GM12878 (cell line): ENCODE results near the gene SARDH. TPM values are rescaled to one million over a fixed set of nuclear protein-coding genes. Genes with fewer than 3 reads are reported as not detected.

Experiments used
- ATAC-seq: fragments of 200-7000 bp; cut with Tn5 transposase; 3 replicates; pipeline ENCODE4 v1.9.1; 2020; ENCODE audit warnings: mild to moderate bottlenecking, moderate library complexity
- BruUV-seq: library from RNA; stranded (reverse); fragments of 400-500 nt; replicated peaks from 2 replicates; lab custom pipeline; 2021; lab: Mats Ljungman, UMichigan
- CTCF ChIA-PET: fragments of 300-600 bp; sonication (Branson Sonifier 250); formaldehyde crosslinking; extraction: SDS; loops from one replicate; lab custom pipeline; 2021; ENCODE audit warnings: inconsistent platforms; lab: Yijun Ruan, JAX
- POLR2A ChIA-PET: fragments of 350-600 bp; formaldehyde crosslinking; extraction: SDS; loops from one replicate; lab custom pipeline; 2021; ENCODE audit warnings: inconsistent platforms; lab: Charles Lee
- RAD21 ChIA-PET: fragments of 300-600 bp; sonication (Branson Sonifier 250); formaldehyde crosslinking; loops from one replicate; lab custom pipeline; 2023; ENCODE audit warnings: antibody characterized with exemption; ENCODE audit not compliant: unreplicated experiment; lab: Charles Lee
- SMC1A ChIA-PET: fragments of 300-600 bp; sonication (Branson Sonifier 250); formaldehyde crosslinking; loops from one replicate; lab custom pipeline; 2023; ENCODE audit not compliant: unreplicated experiment, uncharacterized antibody; lab: Charles Lee
- DNase-seq: peaks from one replicate; pipeline ENCODE4 v3.0.0-alpha.2; 2011; ENCODE audit warnings: low read depth, low spot score
- FAIRE-seq: peaks from 3 replicates; lab custom pipeline; 2011; peaks lifted over from hg19 to GRCh38; lab: Jason Lieb, UNC
- H2AFZ ChIP-seq: 2 replicates; pipeline ENCODE4 v1.6.0; 2011; ENCODE audit warnings: low read depth, low read length, control low read depth; ENCODE audit not compliant: control insufficient read depth
- H3K27ac ChIP-seq: 2 replicates; pipeline ENCODE4 v1.5.1; 2011; ENCODE audit warnings: control low read depth; ENCODE audit not compliant: control insufficient read depth, insufficient read depth
- H3K27me3 ChIP-seq, 2 experiments: replicated peaks in 1 of 2; 2 replicates each; pipeline versions ENCODE4 v1.6.0 to v1.6.1; 2011; ENCODE audit warnings: low read length in 1 of 2; ENCODE audit not compliant: control insufficient read depth in 2 of 2, insufficient read depth in 2 of 2
- H3K36me3 ChIP-seq, 2 experiments: 2 replicates each; pipeline ENCODE4 v1.5.1; 2011; ENCODE audit warnings: low read length in 1 of 2; ENCODE audit not compliant: control insufficient read depth in 2 of 2, insufficient read depth in 2 of 2
- H3K4me1 ChIP-seq: 2 replicates; pipeline ENCODE4 v1.6.1; 2011; ENCODE audit warnings: mild to moderate bottlenecking, low read length, moderate library complexity, mixed read lengths; ENCODE audit not compliant: control insufficient read depth, insufficient read depth
- H3K4me2 ChIP-seq: 2 replicates; pipeline ENCODE4 v1.6.0; 2011; ENCODE audit warnings: control low read depth; ENCODE audit not compliant: control insufficient read depth, insufficient read depth
- H3K4me3 ChIP-seq: fragments of 200-600 bp; sonication (generic); 2 replicates; pipeline ENCODE4 v1.5.1; 2016
- H3K79me2 ChIP-seq: 2 replicates; pipeline ENCODE4 v1.6.0; 2011; ENCODE audit warnings: low read length; ENCODE audit not compliant: control insufficient read depth, insufficient read depth
- H3K9ac ChIP-seq: 2 replicates; pipeline ENCODE4 v1.8.0; 2011; ENCODE audit warnings: low read length, control low read depth, mixed read lengths; ENCODE audit not compliant: control insufficient read depth, insufficient read depth
- H3K9me3 ChIP-seq: replicated peaks from 3 replicates; pipeline ENCODE4 v1.5.1; 2011; ENCODE audit warnings: mild to moderate bottlenecking, low read length; ENCODE audit not compliant: control insufficient read depth, insufficient read depth
- H4K20me1 ChIP-seq: 2 replicates; pipeline ENCODE4 v1.6.0; 2011; ENCODE audit not compliant: control insufficient read depth, insufficient read depth
- GABPA ChIP-seq: IDR thresholded peaks from 2 replicates; pipeline ENCODE4 v1.6.1; 2014; ENCODE audit warnings: antibody characterized with exemption, low read depth, mild to moderate bottlenecking, inconsistent platforms
- MTA2 ChIP-seq: fragments of 450-650 bp; IDR thresholded peaks from 2 replicates; pipeline ENCODE4 v1.6.1; 2016; ENCODE audit warnings: low read depth, mild to moderate bottlenecking, moderate library complexity
- MYC ChIP-seq: IDR thresholded peaks from 2 replicates; pipeline ENCODE4 v1.6.1; 2011; ENCODE audit warnings: mild to moderate bottlenecking, low read length, moderate library complexity, inconsistent platforms; ENCODE audit not compliant: insufficient read depth, insufficient replicate concordance, insufficient read length, severe bottlenecking
- NFIC ChIP-seq: IDR thresholded peaks from 2 replicates; pipeline ENCODE4 v1.6.1; 2012; ENCODE audit warnings: low read depth, mild to moderate bottlenecking, inconsistent platforms, low read length, moderate library complexity
- PAX8 ChIP-seq: fragments of 450-650 bp; IDR thresholded peaks from 2 replicates; pipeline ENCODE4 v1.6.1; 2017; ENCODE audit warnings: mild to moderate bottlenecking, moderate library complexity
- RAD21 ChIP-seq: IDR thresholded peaks from 2 replicates; pipeline ENCODE4 v1.6.1; 2011; ENCODE audit warnings: mild to moderate bottlenecking, low read depth, low read length, moderate library complexity; ENCODE audit not compliant: insufficient read depth
- RFX5 ChIP-seq: IDR thresholded peaks from 2 replicates; pipeline ENCODE4 v1.6.1; 2011; ENCODE audit warnings: low read depth, low read length, improper control_type of control experiment
- SPI1 ChIP-seq: IDR thresholded peaks from 2 replicates; pipeline ENCODE4 v1.6.1; 2011; ENCODE audit warnings: low read depth, mild to moderate bottlenecking, low read length, moderate library complexity, borderline replicate concordance; ENCODE audit not compliant: insufficient read depth
- ZSCAN29 ChIP-seq: fragments of 450-650 bp; IDR thresholded peaks from 2 replicates; pipeline ENCODE4 v1.6.1; 2017; ENCODE audit warnings: mild to moderate bottlenecking, moderate library complexity
- WGBS: methylation state at CpG from one replicate; pipeline ENCODE4 v1.1.6; 2016; ENCODE audit warnings: low lambda C conversion rate; ENCODE audit not compliant: insufficient replicate concordance, insufficient coverage; ENCODE audit errors: missing lambda C conversion rate; 5-methylcytosine and 5-hydroxymethylcytosine counted together
- in situ Hi-C: fragments of 300-500 bp; cut with MboI; formaldehyde crosslinking; loops from 9 replicates; pipeline ENCODE4 v1.14.3; 2018; ENCODE audit warnings: mixed read lengths
- intact Hi-C: fragments of 100-400 bp; cut with micrococcal nuclease; formaldehyde crosslinking; loops from one replicate; pipeline ENCODE4 v1.14.2; 2022; ENCODE audit not compliant: unreplicated experiment
- polyA plus RNA-seq, 11 experiments: library from polyadenylated mRNA; depleted of rRNA in 4 of 11; unstranded in 6 of 11; stranded (reverse) in 5 of 11; fragments of >200 nt; fragmentation: Nextera tagmentation in 4 of 11; fragmentation: Illumina TruSeq in 1 of 11; extraction: Ambion mirVana in 4 of 11; extraction: Trizol in 1 of 11; gene quantifications; 1 replicate in 1 of 11; 2 replicates in 10 of 11; pipeline versions ENCODE4 v1.2.1 to v1.2.3, GENCODE V29; 2011 to 2016; ENCODE audit warnings: inconsistent platforms in 2 of 11, missing spikeins in 2 of 11, low read depth in 1 of 11
- total RNA-seq, 4 experiments: library from RNA; depleted of rRNA in 3 of 4; stranded (reverse); fragments of >200 nt in 3 of 4; fragmentation: Illumina TruSeq in 1 of 4; extraction: Trizol in 1 of 4; gene quantifications; 2 replicates each; pipeline versions ENCODE4 v1.2.1 to v1.2.3, GENCODE V29; 2013 to 2021
- TF ChIP-seq, protein P1 (sequence below): IDR thresholded peaks from 2 replicates; pipeline ENCODE4 v1.6.1; 2011; ENCODE audit warnings: borderline replicate concordance, low read depth, mild to moderate bottlenecking, moderate library complexity, mixed read lengths, low read length; ENCODE audit not compliant: insufficient read depth; ENCODE audit errors: extremely low read length
- TF ChIP-seq, protein P2 (sequence below): IDR thresholded peaks from 2 replicates; pipeline ENCODE4 v1.6.1; 2011; ENCODE audit warnings: borderline replicate concordance, low read depth, mild to moderate bottlenecking, moderate library complexity, low read length; ENCODE audit not compliant: insufficient read depth, poor library complexity, severe bottlenecking
- TF ChIP-seq, protein P3 (sequence below): fragments of 150-350 bp; IDR thresholded peaks from 2 replicates; pipeline ENCODE4 v1.6.1; 2016; ENCODE audit warnings: low read depth, low read length

SARDH gene
- total and polyA plus RNA-seq, 10 of the 15 experiments (the other 5 are each of a cell fraction or from before 2014, with no cell fraction given): 0.03 to 0.15 (median 0.10) TPM; not detected in 6

DNA sequence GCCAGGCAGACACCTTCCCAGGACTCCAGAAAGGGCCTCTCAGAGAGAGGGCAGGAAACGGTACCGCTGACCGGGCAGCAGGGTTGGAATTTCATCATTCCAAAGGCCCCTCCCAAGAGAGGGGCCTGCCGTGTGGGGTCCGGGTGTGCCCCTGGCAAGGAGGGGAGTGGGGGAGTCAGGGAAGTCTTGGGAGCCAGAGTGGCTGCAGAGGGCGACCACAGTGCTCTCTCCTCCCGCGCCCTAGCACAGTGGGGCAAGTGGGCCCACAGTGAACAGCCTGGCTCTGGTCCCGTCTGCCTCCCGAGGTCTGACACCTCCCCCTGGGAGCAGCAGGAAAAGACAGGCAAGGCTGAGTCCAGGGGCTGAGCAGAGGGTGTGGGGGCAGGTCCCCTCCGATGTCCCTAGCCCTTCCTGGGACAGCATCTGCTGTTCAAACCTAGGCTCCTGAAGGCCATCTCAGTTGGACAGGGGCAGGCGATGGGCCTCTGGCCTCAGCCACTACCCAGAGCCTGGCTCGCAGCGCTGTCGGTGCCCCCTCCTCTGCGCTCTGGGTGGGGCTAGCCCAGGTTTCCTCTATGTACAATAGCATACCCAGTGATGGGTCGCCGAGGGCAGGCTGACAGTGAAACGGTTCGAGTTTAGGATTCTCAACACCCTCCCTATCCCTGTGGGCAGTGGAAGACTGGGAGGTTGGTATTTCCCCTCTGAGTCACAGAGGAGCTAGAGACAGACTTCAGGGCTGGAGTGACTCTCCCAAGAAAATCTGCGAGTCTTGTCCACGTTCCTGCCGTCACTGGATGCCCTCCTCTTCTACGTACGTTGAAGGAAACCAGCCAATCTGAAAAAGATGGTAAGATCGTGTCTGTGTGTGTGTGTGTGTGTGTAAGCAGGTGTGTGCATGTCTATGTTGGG, 25.4 kb upstream of the SARDH start (continued):
- TF ChIP-seq SPI1: no peak
- no peak for TF ChIP-seq RAD21
- TF ChIP-seq RFX5: no peak
- TF ChIP-seq ZSCAN29: no peak
- no peak for TF ChIP-seq MTA2
- TF ChIP-seq PAX8: no peak
- TF ChIP-seq MYC: no peak
- no peak for TF ChIP-seq GABPA
- TF ChIP-seq, all 136 proteins: peak for 0

DNA sequence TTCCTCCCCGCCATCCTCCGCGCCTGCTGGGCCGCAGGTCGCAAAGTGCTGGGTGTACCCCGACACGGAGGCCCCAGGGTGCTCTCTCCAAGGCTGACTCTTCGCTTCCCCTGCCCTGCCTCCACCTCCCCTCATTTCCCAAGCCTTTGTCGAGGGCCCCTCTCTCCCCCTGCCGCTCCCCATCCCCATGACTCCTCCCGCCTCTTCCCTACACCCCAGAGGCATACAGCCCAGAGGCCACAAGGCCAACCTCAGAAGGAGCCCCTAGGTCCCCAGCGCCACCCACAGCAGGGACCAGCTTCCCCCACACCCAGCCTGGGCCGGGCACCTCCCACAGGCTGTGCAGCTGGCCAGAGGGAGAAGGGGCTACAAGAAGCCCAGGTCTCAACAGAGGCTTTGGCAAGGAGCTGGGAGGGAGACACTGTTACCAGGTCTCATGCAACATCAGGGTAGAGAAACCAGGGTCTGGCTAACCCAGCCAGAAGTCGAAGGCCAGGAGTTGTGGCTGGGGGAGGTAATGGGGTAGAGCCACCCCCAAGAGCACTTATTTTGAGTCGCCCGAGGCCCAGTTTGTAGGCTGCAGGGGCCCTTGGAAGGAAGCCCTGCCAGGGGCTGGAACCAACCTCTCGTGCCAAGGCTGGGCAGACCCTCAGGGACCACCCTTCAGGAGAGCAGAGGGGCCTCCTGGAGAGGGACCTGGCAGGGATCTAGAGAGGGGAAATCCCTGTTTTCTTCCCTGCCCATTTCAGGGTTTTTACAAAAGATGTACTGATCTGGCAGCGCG, 24.5 kb upstream of the SARDH start:
- in situ Hi-C loops (no loop called here), intact Hi-C loops (no loop called here)
- ChIA-PET SMC1A (no interaction called here), POLR2A (no interaction called here), CTCF (no interaction called here), RAD21 (no interaction called here)
- H3K9ac ChIP-seq: no peak overlapping the region
- DNase-seq (no peak), FAIRE-seq (no peak), ATAC-seq (no peak)
- H3K27me3 ChIP-seq: no peaks in the 10 kb centered on the region
- BruUV-seq: no TSS peak
- 94% methylated on average over 16 of the region's 19 CpGs for WGBS
- no peak overlapping the region for H3K4me2 ChIP-seq
- H3K27ac ChIP-seq: no peak overlapping the region
- H3K4me3 ChIP-seq: no peak overlapping the region
- H3K4me1 ChIP-seq: no peaks in the 10 kb centered on the region
- no peaks in the 10 kb centered on the region for H3K79me2 ChIP-seq
- no peaks in the 10 kb centered on the region for H4K20me1 ChIP-seq
- peaks cover 6% of the 10 kb centered on the region; the same call in 2 of the 3 replicates for H3K9me3 ChIP-seq
- peaks cover 9 to 11% of the 10 kb centered on the region in 2 experiments for H3K36me3 ChIP-seq
- H2AFZ ChIP-seq: no peak overlapping the region
- TF ChIP-seq, protein P1, sequence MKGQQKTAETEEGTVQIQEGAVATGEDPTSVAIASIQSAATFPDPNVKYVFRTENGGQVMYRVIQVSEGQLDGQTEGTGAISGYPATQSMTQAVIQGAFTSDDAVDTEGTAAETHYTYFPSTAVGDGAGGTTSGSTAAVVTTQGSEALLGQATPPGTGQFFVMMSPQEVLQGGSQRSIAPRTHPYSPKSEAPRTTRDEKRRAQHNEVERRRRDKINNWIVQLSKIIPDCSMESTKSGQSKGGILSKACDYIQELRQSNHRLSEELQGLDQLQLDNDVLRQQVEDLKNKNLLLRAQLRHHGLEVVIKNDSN: no peak
- TF ChIP-seq PAX8: no peak
- TF ChIP-seq, protein P2, sequence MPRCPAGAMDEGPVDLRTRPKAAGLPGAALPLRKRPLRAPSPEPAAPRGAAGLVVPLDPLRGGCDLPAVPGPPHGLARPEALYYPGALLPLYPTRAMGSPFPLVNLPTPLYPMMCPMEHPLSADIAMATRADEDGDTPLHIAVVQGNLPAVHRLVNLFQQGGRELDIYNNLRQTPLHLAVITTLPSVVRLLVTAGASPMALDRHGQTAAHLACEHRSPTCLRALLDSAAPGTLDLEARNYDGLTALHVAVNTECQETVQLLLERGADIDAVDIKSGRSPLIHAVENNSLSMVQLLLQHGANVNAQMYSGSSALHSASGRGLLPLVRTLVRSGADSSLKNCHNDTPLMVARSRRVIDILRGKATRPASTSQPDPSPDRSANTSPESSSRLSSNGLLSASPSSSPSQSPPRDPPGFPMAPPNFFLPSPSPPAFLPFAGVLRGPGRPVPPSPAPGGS: no peak
- no peak for TF ChIP-seq NFIC
- TF ChIP-seq, protein P3, sequence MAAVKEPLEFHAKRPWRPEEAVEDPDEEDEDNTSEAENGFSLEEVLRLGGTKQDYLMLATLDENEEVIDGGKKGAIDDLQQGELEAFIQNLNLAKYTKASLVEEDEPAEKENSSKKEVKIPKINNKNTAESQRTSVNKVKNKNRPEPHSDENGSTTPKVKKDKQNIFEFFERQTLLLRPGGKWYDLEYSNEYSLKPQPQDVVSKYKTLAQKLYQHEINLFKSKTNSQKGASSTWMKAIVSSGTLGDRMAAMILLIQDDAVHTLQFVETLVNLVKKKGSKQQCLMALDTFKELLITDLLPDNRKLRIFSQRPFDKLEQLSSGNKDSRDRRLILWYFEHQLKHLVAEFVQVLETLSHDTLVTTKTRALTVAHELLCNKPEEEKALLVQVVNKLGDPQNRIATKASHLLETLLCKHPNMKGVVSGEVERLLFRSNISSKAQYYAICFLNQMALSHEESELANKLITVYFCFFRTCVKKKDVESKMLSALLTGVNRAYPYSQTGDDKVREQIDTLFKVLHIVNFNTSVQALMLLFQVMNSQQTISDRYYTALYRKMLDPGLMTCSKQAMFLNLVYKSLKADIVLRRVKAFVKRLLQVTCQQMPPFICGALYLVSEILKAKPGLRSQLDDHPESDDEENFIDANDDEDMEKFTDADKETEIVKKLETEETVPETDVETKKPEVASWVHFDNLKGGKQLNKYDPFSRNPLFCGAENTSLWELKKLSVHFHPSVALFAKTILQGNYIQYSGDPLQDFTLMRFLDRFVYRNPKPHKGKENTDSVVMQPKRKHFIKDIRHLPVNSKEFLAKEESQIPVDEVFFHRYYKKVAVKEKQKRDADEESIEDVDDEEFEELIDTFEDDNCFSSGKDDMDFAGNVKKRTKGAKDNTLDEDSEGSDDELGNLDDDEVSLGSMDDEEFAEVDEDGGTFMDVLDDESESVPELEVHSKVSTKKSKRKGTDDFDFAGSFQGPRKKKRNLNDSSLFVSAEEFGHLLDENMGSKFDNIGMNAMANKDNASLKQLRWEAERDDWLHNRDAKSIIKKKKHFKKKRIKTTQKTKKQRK: no peak
- no peak for TF ChIP-seq MTA2
